Smooth muscle cell of the brain vasculature (primary cell): ENCODE results near the gene ALPK1.
"Not testable (repeated sequence)": the region's sequence is repeated elsewhere in the genome, so short reads cannot be mapped to it uniquely, and the experiment has no call there.

Experiments used
- DNase-seq: peaks from one replicate; pipeline ENCODE4 v3.0.0-alpha.2; 2012; ENCODE audit warnings: low read depth, low spot score

ALPK1 gene

GRCh38 chr4:112377594-112378242, 80.5 kb downstream of the ALPK1 start:
- no peak for DNase-seq

DNA sequence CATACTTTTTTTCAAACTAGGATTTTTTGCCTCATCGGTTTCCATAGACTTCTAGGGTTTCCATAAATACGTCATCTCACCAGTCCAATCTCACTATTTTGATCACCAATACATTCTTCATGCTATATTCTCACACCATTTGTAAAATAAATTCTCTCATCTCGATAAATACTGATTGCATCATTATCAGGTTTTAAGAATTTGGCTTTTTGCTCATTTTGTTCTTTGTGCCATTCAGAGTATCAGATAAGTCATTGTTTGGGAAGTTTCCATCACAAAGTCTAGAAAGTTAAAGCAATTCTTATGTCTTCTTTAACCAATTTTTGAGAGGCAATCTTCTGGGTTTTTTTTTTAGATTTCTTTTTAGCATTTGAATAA, 81.1 kb downstream of the ALPK1 start:
- DNase-seq: no peak

GRCh38 chr4:112378858-112379257, 81.7 kb downstream of the ALPK1 start:
- DNase-seq: no peak

DNA sequence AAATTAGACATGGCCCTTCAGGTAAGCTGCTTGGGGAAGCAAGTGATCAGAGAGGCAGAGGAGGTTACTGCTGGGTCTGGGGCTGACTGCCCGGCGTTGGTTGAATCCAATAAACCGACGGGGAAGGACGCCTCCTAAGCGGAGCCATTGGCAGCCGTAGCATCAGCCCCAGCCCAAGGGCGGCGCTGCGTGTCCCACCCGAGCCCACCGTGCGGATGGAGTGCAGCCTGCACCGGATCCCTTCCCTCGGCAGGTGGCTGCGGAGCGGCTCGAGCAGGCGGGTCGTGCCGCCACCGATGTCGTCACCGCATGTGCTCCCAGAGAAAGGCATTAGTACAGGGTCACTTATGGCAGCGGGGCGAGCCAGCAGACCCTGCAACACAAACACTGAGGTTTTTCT, 82.1 kb downstream of the ALPK1 start:
- no peak for DNase-seq

- no peak for DNase-seq
Measured at GRCh38 chr4:112381996-112382692, 85.0 kb downstream of the ALPK1 start.

DNA sequence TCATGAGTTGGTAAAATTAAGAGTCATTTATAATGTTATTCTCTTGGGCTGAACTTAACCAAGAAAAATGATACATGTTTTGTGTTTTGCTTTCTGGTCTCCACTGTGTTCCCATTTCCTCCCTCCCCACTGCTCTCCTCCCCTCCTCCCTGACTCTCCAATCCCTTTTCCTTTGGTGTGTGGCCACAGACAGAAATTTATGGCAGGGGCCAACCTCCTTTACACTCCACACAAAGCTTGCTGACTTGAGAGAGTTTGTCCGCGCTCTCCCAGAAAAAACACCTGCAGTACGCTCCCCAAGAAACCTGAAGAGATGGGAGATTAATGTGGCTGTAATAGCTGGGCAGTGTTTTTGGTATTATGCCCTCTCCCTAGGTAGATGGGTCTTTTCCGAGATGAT, 88.9 kb downstream of the ALPK1 start:
- no peak for DNase-seq

GRCh38 chr4:112402098-112402497, 104.9 kb downstream of the ALPK1 start:
- no peak for DNase-seq

GRCh38 chr4:112403101-112403945, 106.2 kb downstream of the ALPK1 start:
- no peak for DNase-seq

DNA sequence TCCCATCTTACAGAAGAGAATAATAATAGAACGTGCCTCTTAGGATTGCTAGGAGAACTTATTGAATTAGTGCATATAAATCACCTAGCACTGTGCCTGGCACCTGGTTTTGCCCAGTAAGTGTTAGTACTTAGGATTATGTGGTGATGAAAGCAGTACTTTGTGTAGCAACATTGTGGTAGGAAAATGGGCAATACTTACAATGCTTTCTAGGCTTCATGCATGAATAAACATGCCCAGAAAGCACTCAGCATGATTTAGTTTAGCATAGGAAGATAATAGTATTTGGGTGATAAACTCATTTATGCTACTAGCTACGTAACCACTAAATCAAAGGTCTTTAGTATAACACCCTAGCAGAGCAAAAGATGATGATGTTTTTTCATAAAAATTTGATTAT, 113.2 kb downstream of the ALPK1 start:
- no peak for DNase-seq

GRCh38 chr4:112410804-112411203, 113.6 kb downstream of the ALPK1 start:
- DNase-seq: no peak

DNA sequence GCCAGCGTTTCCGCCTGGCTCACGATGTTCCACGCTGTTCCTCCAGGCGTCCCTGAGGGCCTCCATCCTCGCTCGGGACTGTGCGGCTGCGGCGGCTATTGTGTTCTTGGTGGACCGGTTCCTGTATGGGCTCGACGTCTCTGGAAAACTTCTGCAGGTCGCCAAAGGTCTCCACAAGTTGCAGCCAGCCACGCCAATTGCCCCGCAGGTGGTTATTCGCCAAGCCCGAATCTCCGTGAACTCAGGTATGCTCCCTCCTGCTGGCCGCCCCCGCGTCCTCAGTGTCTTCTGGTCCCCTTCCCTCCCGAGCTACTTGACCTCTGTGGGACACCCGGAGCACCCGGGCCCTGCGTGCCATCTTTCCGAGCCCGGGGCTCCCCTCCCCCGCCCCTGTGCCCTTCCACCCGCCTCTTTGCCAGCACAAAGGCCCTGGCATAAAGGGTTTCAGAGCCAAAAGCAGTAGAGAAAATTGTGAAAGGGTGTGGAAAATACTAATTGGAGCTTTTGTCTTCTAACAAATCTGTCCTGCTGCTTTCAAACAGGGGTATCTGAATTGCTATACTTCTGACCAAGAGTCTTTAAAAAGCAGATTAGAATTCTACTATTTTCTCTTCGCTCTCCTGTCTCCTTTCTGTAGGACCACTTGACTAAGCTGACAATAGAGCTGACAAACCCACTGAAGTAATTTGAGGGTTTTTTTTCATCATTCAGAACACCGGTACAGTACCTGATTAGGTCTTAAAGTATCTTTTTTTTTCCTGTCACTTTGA, 114.8 kb downstream of the ALPK1 start:
- DNase-seq: no peak

GRCh38 chr4:112416464-112416863, 119.3 kb downstream of the ALPK1 start:
- DNase-seq: no peak

GRCh38 chr4:112418092-112418491, 120.9 kb downstream of the ALPK1 start:
- no peak for DNase-seq

- DNase-seq: no peak
Measured at GRCh38 chr4:112421911-112422310, 124.7 kb downstream of the ALPK1 start.

GRCh38 chr4:112422644-112423043, 125.5 kb downstream of the ALPK1 start:
- DNase-seq: no peak

- DNase-seq: no peak
Measured at GRCh38 chr4:112423591-112423990, 126.4 kb downstream of the ALPK1 start.

DNA sequence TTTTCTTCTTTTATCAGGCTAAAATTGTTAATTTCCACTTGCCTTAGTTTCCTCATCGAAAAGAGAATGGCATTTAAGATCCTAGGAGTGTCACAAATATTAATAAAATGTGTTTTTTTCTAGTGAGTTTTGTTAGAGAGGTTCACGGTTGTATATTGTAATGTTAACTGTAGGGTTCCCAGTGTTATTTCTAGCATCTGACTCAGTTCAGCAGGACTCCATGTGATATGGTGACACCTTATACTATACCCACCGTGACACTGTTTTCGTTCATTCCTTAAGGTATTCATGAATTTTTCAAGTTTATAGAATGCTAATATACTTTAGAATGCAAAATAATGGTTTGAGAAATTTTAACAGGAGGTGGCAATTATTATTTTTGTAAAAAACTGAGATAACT, 128.7 kb downstream of the ALPK1 start:
- no peak for DNase-seq

DNA sequence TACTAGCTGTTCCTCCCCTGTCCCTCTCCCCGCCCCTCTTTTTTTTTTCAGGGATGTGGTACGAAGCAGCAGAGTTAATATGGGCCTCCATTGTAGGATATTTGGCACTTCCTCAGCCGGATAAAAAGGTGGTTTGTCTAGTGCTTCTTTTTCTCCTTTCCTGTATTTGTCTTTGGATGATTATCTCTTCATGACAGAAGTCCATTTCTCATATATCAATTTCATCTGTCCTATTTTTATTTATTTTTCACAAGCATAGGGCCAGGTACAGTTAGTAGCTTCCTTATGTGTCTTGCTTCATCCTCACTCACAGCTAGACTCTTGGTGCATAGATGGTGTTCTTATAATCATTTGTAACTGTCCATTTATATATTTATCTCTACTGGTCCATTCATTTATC, 129.2 kb downstream of the ALPK1 start:
- DNase-seq: no peak

GRCh38 chr4:112431158-112431557, 134.0 kb downstream of the ALPK1 start:
- no peak for DNase-seq

DNA sequence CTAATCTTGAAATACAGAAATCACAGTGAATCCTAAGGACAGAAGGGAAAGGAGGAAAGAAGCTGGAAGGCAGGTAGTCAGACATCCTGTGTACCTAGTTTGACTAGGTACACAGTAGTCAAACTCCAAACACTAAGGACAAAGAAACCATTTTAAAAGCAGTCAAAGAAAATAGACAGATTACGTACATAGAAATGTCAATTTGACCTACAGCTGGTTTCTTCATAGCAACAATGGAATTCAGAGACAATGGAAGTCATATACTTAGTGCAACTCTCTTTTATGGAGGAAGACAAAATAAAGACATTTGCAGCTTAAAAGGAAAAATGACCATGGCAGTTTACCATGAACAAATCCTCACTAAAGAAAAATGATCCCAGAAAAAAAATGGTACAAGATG, 139.8 kb downstream of the ALPK1 start:
- DNase-seq: no peak

DNA sequence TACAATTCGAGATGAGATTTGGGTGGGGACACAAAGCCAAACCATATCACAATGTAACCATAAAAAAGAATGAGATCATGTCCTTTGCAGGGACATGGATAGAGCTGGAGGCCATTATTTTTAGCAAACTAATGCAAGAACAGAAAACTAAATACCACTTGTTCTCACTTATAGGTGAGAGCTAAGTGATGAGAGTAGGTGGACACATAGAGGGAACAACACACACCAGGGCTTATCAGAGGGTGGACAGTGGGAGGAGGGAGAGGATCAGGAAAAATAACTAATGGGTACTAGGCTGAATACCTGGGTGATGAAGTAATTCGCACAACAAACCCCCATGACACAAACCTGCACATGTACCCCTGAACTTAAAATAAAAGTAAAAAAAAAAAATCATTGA, 145.1 kb downstream of the ALPK1 start:
- DNase-seq: not testable (repeated sequence)
